Loucy (cell line): ENCODE data around the gene TPM2.

Experiments
- EZH2phosphoT487 ChIP-seq: fragments of 200-600 bp; IDR thresholded peaks from 2 replicates; pipeline ENCODE4 v1.6.1; 2018; ENCODE audit warnings: antibody characterized with exemption, mild to moderate bottlenecking, moderate library complexity, borderline replicate concordance
- TF ChIP-seq, protein P1 (sequence below): fragments of 200-600 bp; sonication (generic); conservative IDR thresholded peaks from 2 replicates; pipeline ENCODE4 v1.5.1; 2014; ENCODE audit warnings: mild to moderate bottlenecking, antibody characterized with exemption, low read length

DNA sequence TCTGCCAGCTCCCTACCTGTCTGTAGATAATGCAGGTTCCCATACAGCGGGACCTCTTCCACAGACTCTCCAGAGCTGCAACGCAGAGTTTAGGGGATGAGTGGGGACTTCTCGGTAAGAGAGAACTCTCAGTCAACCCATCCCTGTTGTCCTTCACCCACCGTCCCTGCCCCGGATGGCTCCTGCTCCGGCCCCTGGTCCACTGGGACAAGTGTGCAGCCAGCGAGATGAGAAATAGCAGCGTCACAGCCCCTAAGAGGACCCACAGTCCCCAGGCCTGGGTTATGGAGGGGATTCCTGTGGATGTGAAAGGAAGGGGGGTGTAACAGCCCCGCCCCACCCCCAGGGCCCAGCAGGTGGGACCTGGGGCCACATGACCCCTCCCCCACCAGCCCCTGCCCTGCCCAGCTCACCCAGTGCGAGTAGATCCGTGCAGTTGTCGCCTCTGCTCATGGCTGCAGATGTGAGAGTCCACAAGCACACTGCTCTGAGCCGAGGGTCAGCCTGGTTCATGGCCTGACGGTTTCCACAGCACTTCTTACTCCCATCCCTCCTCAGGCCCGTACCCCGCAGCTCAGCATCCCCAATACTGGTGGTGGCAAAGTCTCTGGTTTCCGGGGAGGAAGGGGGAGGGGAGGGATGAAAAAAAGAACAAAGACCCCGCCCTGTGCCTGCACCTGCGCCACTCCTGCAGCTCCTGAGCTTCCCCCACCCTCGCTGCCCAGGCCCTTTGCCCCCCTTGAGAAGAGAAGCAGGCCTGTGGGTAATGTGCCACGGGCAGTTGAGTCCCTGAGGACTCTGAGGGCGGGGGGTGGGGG lies 39.2 kb downstream of the TPM2 start, which contains the start of gene SIT1:
- TF ChIP-seq, protein P1, sequence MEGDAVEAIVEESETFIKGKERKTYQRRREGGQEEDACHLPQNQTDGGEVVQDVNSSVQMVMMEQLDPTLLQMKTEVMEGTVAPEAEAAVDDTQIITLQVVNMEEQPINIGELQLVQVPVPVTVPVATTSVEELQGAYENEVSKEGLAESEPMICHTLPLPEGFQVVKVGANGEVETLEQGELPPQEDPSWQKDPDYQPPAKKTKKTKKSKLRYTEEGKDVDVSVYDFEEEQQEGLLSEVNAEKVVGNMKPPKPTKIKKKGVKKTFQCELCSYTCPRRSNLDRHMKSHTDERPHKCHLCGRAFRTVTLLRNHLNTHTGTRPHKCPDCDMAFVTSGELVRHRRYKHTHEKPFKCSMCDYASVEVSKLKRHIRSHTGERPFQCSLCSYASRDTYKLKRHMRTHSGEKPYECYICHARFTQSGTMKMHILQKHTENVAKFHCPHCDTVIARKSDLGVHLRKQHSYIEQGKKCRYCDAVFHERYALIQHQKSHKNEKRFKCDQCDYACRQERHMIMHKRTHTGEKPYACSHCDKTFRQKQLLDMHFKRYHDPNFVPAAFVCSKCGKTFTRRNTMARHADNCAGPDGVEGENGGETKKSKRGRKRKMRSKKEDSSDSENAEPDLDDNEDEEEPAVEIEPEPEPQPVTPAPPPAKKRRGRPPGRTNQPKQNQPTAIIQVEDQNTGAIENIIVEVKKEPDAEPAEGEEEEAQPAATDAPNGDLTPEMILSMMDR, result no peak
- TF ChIP-seq EZH2phosphoT487, result no peak
